Endothelial cell (in vitro differentiated cells): ENCODE results near the gene KANK3. TPM values are rescaled to one million over a fixed set of nuclear protein-coding genes. Genes with fewer than 3 reads are reported as not detected.

ENCODE experiments used
- DNase-seq: peaks from one replicate; pipeline ENCODE4 v3.0.0; 2021; ENCODE audit warnings: low spot score
- H3K27ac Mint-ChIP-seq: one replicate; pipeline ENCODE4 v1.8.0; 2021; ENCODE audit warnings: mixed read lengths, inconsistent platforms; ENCODE audit not compliant: unreplicated experiment
- H3K27me3 Mint-ChIP-seq: one replicate; pipeline ENCODE4 v1.8.0; 2021; ENCODE audit warnings: mild to moderate bottlenecking, moderate library complexity, mixed read lengths, inconsistent platforms; ENCODE audit not compliant: unreplicated experiment
- H3K36me3 Mint-ChIP-seq: one replicate; pipeline ENCODE4 v1.8.0; 2021; ENCODE audit warnings: mild to moderate bottlenecking, low read depth, mixed read lengths, inconsistent platforms; ENCODE audit not compliant: unreplicated experiment
- H3K4me1 Mint-ChIP-seq: one replicate; pipeline ENCODE4 v1.8.0; 2021; ENCODE audit warnings: mild to moderate bottlenecking, mixed read lengths, inconsistent platforms; ENCODE audit not compliant: unreplicated experiment
- H3K4me3 Mint-ChIP-seq: one replicate; pipeline ENCODE4 v1.8.0; 2021; ENCODE audit warnings: mild to moderate bottlenecking, mixed read lengths, inconsistent platforms; ENCODE audit not compliant: unreplicated experiment
- H3K9me3 Mint-ChIP-seq: one replicate; pipeline ENCODE4 v1.8.0; 2021; ENCODE audit warnings: mixed read lengths, inconsistent platforms; ENCODE audit not compliant: unreplicated experiment
- CTCF ChIP-seq: fragments of 200-600 bp; sonication (generic); IDR thresholded peaks from one replicate; pipeline ENCODE4 v1.5.0; 2021; ENCODE audit warnings: antibody characterized with exemption; ENCODE audit not compliant: unreplicated experiment
- total RNA-seq: library from RNA; stranded (reverse); fragmentation: NEBNext Ultra II Directional; extraction: Animal tissue kit (Norgen Biotek cat#: 25700); gene quantifications from one replicate; pipeline ENCODE4 v1.2.1, GENCODE V29; 2021; ENCODE audit not compliant: unreplicated experiment

Gene KANK3
- total RNA-seq, 1 donor from 2014 or later, result 109 TPM

GRCh38 chr19:8337728-8338127 lies 5.3 kb downstream of the KANK3 start:
- no peak for TF ChIP-seq CTCF
- no peak for DNase-seq
- peak overlapping the region; percentile 70 for H3K27ac Mint-ChIP-seq
- H3K4me1 Mint-ChIP-seq, result peaks cover 42% of the 10 kb centered on the region
- no peaks in the 10 kb centered on the region for H3K9me3 Mint-ChIP-seq
- H3K4me3 Mint-ChIP-seq, result peak overlapping the region; percentile 67
- H3K36me3 Mint-ChIP-seq, result peaks cover 19% of the 10 kb centered on the region
- peaks cover 12% of the 10 kb centered on the region for H3K27me3 Mint-ChIP-seq

GRCh38 chr19:8336660-8337059 lies 6.4 kb downstream of the KANK3 start:
- H3K36me3 Mint-ChIP-seq, result peaks cover 19% of the 10 kb centered on the region
- peaks cover 15% of the 10 kb centered on the region for H3K27me3 Mint-ChIP-seq
- DNase-seq, result no peak
- no peak for TF ChIP-seq CTCF
- H3K9me3 Mint-ChIP-seq, result no peaks in the 10 kb centered on the region
- peaks cover 38% of the 10 kb centered on the region for H3K4me1 Mint-ChIP-seq
- no peak overlapping the region for H3K27ac Mint-ChIP-seq
- H3K4me3 Mint-ChIP-seq, result no peak overlapping the region

GRCh38 chr19:8336072-8336569 lies 6.9 kb downstream of the KANK3 start:
- Mint-ChIP-seq H3K36me3 (peaks cover 19% of the 10 kb centered on the region), H3K4me1 (peaks cover 35% of the 10 kb centered on the region), H3K27me3 (peaks cover 15% of the 10 kb centered on the region), H3K4me3 (peak overlapping the region; percentile 66), H3K27ac (no peak overlapping the region), H3K9me3 (no peaks in the 10 kb centered on the region)
- no peak for TF ChIP-seq CTCF
- no peak for DNase-seq

- TF ChIP-seq CTCF, result no peak
- Mint-ChIP-seq H3K4me3 (peak overlapping the region; percentile 66), H3K9me3 (no peaks in the 10 kb centered on the region), H3K4me1 (peaks cover 29% of the 10 kb centered on the region), H3K27me3 (peaks cover 18% of the 10 kb centered on the region), H3K27ac (no peak overlapping the region), H3K36me3 (peaks cover 19% of the 10 kb centered on the region)
- no peak for DNase-seq
These were observed 7.6 kb downstream of the KANK3 start for GRCh38 chr19:8335343-8336071.
